ENCODE data around the gene PITPNB. TPM values are rescaled to one million over a fixed set of nuclear protein-coding genes. Genes with fewer than 3 reads are reported as not detected.

Gene PITPNB
- total and polyA plus RNA-seq, 2 of the 13 experiments (the other 11 are each of a cell fraction or from before 2014, with no cell fraction given): 17.0 to 30.1 TPM

GRCh38 chr22:27919222-27919941 lies at the start of gene PITPNB (continued):
- TF ChIP-seq, protein P1, sequence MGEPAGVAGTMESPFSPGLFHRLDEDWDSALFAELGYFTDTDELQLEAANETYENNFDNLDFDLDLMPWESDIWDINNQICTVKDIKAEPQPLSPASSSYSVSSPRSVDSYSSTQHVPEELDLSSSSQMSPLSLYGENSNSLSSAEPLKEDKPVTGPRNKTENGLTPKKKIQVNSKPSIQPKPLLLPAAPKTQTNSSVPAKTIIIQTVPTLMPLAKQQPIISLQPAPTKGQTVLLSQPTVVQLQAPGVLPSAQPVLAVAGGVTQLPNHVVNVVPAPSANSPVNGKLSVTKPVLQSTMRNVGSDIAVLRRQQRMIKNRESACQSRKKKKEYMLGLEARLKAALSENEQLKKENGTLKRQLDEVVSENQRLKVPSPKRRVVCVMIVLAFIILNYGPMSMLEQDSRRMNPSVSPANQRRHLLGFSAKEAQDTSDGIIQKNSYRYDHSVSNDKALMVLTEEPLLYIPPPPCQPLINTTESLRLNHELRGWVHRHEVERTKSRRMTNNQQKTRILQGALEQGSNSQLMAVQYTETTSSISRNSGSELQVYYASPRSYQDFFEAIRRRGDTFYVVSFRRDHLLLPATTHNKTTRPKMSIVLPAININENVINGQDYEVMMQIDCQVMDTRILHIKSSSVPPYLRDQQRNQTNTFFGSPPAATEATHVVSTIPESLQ (CRISPR knock-in tag; conservative IDR thresholded peaks at IDR 0.05): no peak
- TF ChIP-seq ZNF180 (CRISPR knock-in tag; IDR thresholded peaks at IDR 0.05; ENCODE audit: borderline replicate concordance, low read depth) (no peak), MNT (IDR thresholded peaks at IDR 0.05) (peak; percentile 74), SIN3B (IDR thresholded peaks at IDR 0.05; ENCODE audit: low read length) (no peak), FOXJ3 (CRISPR knock-in tag; IDR thresholded peaks at IDR 0.05; ENCODE audit: borderline replicate concordance) (no peak), ZNF768 (CRISPR knock-in tag; IDR thresholded peaks at IDR 0.05) (peak; percentile 63; the same call in 1 of the 2 replicates), ISX (CRISPR knock-in tag; conservative IDR thresholded peaks at IDR 0.05) (no peak), TAF1 (CRISPR knock-in tag; IDR thresholded peaks at IDR 0.05) (peak; percentile 85), ZMYM4 (CRISPR knock-in tag; IDR thresholded peaks at IDR 0.05) (peak; percentile 72), NAIF1 (CRISPR knock-in tag; IDR thresholded peaks at IDR 0.05; ENCODE audit: borderline replicate concordance) (no peak)
- TF ChIP-seq, protein P2, sequence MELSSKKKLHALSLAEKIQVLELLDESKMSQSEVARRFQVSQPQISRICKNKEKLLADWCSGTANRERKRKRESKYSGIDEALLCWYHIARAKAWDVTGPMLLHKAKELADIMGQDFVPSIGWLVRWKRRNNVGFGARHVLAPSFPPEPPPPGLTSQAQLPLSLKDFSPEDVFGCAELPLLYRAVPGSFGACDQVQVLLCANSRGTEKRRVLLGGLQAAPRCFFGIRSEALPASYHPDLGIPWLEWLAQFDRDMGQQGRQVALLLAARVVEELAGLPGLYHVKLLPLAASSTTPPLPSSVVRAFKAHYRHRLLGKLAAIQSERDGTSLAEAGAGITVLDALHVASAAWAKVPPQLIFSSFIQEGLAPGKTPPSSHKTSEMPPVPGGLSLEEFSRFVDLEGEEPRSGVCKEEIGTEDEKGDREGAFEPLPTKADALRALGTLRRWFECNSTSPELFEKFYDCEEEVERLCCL (CRISPR knock-in tag; IDR thresholded peaks at IDR 0.05; ENCODE audit: borderline replicate concordance): 0 out of 2 replicates have a peak, but pooled peaks have one; percentile 43
- TF ChIP-seq, protein P3, sequence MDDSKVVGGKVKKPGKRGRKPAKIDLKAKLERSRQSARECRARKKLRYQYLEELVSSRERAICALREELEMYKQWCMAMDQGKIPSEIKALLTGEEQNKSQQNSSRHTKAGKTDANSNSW (CRISPR knock-in tag; IDR thresholded peaks at IDR 0.05; ENCODE audit: borderline replicate concordance): no peak
- TF ChIP-seq, protein P4, sequence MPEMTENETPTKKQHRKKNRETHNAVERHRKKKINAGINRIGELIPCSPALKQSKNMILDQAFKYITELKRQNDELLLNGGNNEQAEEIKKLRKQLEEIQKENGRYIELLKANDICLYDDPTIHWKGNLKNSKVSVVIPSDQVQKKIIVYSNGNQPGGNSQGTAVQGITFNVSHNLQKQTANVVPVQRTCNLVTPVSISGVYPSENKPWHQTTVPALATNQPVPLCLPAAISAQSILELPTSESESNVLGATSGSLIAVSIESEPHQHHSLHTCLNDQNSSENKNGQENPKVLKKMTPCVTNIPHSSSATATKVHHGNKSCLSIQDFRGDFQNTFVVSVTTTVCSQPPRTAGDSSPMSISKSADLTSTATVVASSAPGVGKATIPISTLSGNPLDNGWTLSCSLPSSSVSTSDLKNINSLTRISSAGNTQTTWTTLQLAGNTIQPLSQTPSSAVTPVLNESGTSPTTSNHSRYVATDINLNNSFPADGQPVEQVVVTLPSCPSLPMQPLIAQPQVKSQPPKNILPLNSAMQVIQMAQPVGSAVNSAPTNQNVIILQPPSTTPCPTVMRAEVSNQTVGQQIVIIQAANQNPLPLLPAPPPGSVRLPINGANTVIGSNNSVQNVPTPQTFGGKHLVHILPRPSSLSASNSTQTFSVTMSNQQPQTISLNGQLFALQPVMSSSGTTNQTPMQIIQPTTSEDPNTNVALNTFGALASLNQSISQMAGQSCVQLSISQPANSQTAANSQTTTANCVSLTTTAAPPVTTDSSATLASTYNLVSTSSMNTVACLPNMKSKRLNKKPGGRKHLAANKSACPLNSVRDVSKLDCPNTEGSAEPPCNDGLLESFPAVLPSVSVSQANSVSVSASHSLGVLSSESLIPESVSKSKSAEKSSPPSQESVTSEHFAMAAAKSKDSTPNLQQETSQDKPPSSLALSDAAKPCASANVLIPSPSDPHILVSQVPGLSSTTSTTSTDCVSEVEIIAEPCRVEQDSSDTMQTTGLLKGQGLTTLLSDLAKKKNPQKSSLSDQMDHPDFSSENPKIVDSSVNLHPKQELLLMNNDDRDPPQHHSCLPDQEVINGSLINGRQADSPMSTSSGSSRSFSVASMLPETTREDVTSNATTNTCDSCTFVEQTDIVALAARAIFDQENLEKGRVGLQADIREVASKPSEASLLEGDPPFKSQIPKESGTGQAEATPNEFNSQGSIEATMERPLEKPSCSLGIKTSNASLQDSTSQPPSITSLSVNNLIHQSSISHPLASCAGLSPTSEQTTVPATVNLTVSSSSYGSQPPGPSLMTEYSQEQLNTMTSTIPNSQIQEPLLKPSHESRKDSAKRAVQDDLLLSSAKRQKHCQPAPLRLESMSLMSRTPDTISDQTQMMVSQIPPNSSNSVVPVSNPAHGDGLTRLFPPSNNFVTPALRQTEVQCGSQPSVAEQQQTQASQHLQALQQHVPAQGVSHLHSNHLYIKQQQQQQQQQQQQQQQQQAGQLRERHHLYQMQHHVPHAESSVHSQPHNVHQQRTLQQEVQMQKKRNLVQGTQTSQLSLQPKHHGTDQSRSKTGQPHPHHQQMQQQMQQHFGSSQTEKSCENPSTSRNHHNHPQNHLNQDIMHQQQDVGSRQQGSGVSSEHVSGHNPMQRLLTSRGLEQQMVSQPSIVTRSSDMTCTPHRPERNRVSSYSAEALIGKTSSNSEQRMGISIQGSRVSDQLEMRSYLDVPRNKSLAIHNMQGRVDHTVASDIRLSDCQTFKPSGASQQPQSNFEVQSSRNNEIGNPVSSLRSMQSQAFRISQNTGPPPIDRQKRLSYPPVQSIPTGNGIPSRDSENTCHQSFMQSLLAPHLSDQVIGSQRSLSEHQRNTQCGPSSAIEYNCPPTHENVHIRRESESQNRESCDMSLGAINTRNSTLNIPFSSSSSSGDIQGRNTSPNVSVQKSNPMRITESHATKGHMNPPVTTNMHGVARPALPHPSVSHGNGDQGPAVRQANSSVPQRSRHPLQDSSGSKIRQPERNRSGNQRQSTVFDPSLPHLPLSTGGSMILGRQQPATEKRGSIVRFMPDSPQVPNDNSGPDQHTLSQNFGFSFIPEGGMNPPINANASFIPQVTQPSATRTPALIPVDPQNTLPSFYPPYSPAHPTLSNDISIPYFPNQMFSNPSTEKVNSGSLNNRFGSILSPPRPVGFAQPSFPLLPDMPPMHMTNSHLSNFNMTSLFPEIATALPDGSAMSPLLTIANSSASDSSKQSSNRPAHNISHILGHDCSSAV (CRISPR knock-in tag; IDR thresholded peaks at IDR 0.05; ENCODE audit: borderline replicate concordance): no peak
- TF ChIP-seq, protein P5, sequence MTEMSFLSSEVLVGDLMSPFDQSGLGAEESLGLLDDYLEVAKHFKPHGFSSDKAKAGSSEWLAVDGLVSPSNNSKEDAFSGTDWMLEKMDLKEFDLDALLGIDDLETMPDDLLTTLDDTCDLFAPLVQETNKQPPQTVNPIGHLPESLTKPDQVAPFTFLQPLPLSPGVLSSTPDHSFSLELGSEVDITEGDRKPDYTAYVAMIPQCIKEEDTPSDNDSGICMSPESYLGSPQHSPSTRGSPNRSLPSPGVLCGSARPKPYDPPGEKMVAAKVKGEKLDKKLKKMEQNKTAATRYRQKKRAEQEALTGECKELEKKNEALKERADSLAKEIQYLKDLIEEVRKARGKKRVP (CRISPR knock-in tag; IDR thresholded peaks at IDR 0.05): no peak
